GM12878 (cell line): Measurements from ENCODE around the gene SRSF7. TPM values are rescaled to one million over a fixed set of nuclear protein-coding genes. Genes with fewer than 3 reads are reported as not detected.
A peak's percentile ranks its signal among the peaks of the same experiment; 100 is the strongest.

ENCODE experiments used
- ATF7 ChIP-seq: fragments of 450-650 bp; IDR thresholded peaks from 2 replicates; pipeline ENCODE4 v1.6.1; 2016; ENCODE audit warnings: low read depth, mild to moderate bottlenecking
- BMI1 ChIP-seq: fragments of 450-650 bp; IDR thresholded peaks from 2 replicates; pipeline ENCODE4 v1.6.1; 2016; ENCODE audit warnings: mild to moderate bottlenecking, moderate library complexity, borderline replicate concordance
- BRCA1 ChIP-seq: IDR thresholded peaks from 2 replicates; pipeline ENCODE4 v1.6.1; 2011; ENCODE audit warnings: low read depth, low read length, improper control_type of control experiment
- CUX1 ChIP-seq: IDR thresholded peaks from 2 replicates; pipeline ENCODE4 v1.6.1; 2012; ENCODE audit warnings: improper control_type of control experiment, low read depth, low read length; ENCODE audit not compliant: insufficient replicate concordance
- DPF2 ChIP-seq: fragments of 450-650 bp; IDR thresholded peaks from 2 replicates; pipeline ENCODE4 v1.6.1; 2017; ENCODE audit warnings: mild to moderate bottlenecking
- E4F1 ChIP-seq: fragments of 450-650 bp; IDR thresholded peaks from 2 replicates; pipeline ENCODE4 v1.6.1; 2018; ENCODE audit warnings: borderline replicate concordance, mild to moderate bottlenecking; ENCODE audit not compliant: partially characterized antibody
- GABPA ChIP-seq: IDR thresholded peaks from 2 replicates; pipeline ENCODE4 v1.6.1; 2014; ENCODE audit warnings: antibody characterized with exemption, low read depth, mild to moderate bottlenecking, inconsistent platforms
- JUND ChIP-seq: IDR thresholded peaks from 2 replicates; pipeline ENCODE4 v1.6.1; 2012; ENCODE audit warnings: low read depth, mild to moderate bottlenecking, low read length, improper control_type of control experiment, moderate library complexity
- MEF2B ChIP-seq: fragments of 450-650 bp; IDR thresholded peaks from 2 replicates; pipeline ENCODE4 v1.6.1; 2018; ENCODE audit warnings: mild to moderate bottlenecking, moderate library complexity; ENCODE audit not compliant: partially characterized antibody, poor library complexity, severe bottlenecking
- NFIC ChIP-seq: IDR thresholded peaks from 2 replicates; pipeline ENCODE4 v1.6.1; 2012; ENCODE audit warnings: low read depth, mild to moderate bottlenecking, inconsistent platforms, low read length, moderate library complexity
- NR2C1 ChIP-seq: fragments of 450-650 bp; IDR thresholded peaks from 2 replicates; pipeline ENCODE4 v1.6.1; 2017; ENCODE audit warnings: antibody characterized with exemption, mild to moderate bottlenecking, moderate library complexity
- PKNOX1 ChIP-seq: fragments of 450-650 bp; IDR thresholded peaks from 2 replicates; pipeline ENCODE4 v1.6.1; 2016; ENCODE audit warnings: mild to moderate bottlenecking
- POU2F2 ChIP-seq: IDR thresholded peaks from 3 replicates; pipeline ENCODE4 v1.6.1; 2011; ENCODE audit warnings: low read depth, mild to moderate bottlenecking, low read length, borderline replicate concordance
- RAD51 ChIP-seq: fragments of 450-650 bp; IDR thresholded peaks from 2 replicates; pipeline ENCODE4 v1.6.1; 2016; ENCODE audit warnings: moderate library complexity, mild to moderate bottlenecking, inconsistent platforms
- RUNX3 ChIP-seq: IDR thresholded peaks from 2 replicates; pipeline ENCODE4 v1.6.1; 2012; ENCODE audit warnings: low read length, inconsistent platforms
- SPI1 ChIP-seq: IDR thresholded peaks from 2 replicates; pipeline ENCODE4 v1.6.1; 2011; ENCODE audit warnings: low read depth, mild to moderate bottlenecking, low read length, moderate library complexity, borderline replicate concordance; ENCODE audit not compliant: insufficient read depth
- SRF ChIP-seq, 2 experiments: IDR thresholded peaks; 2 replicates each; pipeline ENCODE4 v1.6.1; 2011; ENCODE audit warnings: low read depth in 2 of 2, low read length in 2 of 2, mild to moderate bottlenecking in 1 of 2, moderate library complexity in 1 of 2
- SUZ12 ChIP-seq: fragments of 200-600 bp; sonication (generic); IDR thresholded peaks from one replicate; pipeline ENCODE4 v1.6.1; 2018; ENCODE audit warnings: antibody characterized with exemption, mild to moderate bottlenecking; ENCODE audit not compliant: unreplicated experiment
- TCF12 ChIP-seq: IDR thresholded peaks from 2 replicates; pipeline ENCODE4 v1.6.1; 2011; ENCODE audit warnings: low read depth, mild to moderate bottlenecking, low read length
- USF1 ChIP-seq: IDR thresholded peaks from 2 replicates; pipeline ENCODE4 v1.6.1; 2011; ENCODE audit warnings: borderline replicate concordance, low read depth, mild to moderate bottlenecking, moderate library complexity, mixed read lengths, low read length; ENCODE audit not compliant: insufficient read depth; ENCODE audit errors: extremely low read length
- polyA plus RNA-seq, 11 experiments: library from polyadenylated mRNA; depleted of rRNA in 4 of 11; unstranded in 6 of 11; stranded (reverse) in 5 of 11; fragments of >200 nt; fragmentation: Nextera tagmentation in 4 of 11; fragmentation: Illumina TruSeq in 1 of 11; extraction: Ambion mirVana in 4 of 11; extraction: Trizol in 1 of 11; gene quantifications; 1 replicate in 1 of 11; 2 replicates in 10 of 11; pipeline versions ENCODE4 v1.2.1 to v1.2.3, GENCODE V29; 2011 to 2016; ENCODE audit warnings: inconsistent platforms in 2 of 11, missing spikeins in 2 of 11, low read depth in 1 of 11
- total RNA-seq, 4 experiments: library from RNA; depleted of rRNA in 3 of 4; stranded (reverse); fragments of >200 nt in 3 of 4; fragmentation: Illumina TruSeq in 1 of 4; extraction: Trizol in 1 of 4; gene quantifications; 2 replicates each; pipeline versions ENCODE4 v1.2.1 to v1.2.3, GENCODE V29; 2013 to 2021

SRSF7 gene
- total and polyA plus RNA-seq, 10 of the 15 experiments (the other 5 are each of a cell fraction or from before 2014, with no cell fraction given): 205 to 785 (median 408) TPM

- TF ChIP-seq SRF (IDR thresholded peaks at IDR 0.05; ENCODE audit: low read depth in 2 of 2, low read length in 2 of 2) (no peak), BRCA1 (no peak), GABPA (no peak), JUND (no peak), RAD51 (peak; percentile 36; the same call in 1 of the 2 replicates), CUX1 (no peak), NR2C1 (no peak), USF1 (no peak), ATF7 (peak; percentile 74), BMI1 (peak; percentile 51; the same call in 1 of the 2 replicates), MEF2B (peak; percentile 97), SPI1 (no peak), PKNOX1 (peak; percentile 65), TCF12 (0 out of 2 replicates have a peak, but pooled peaks have one; percentile 63), RUNX3 (peak; percentile 85), SUZ12 (no peak), NFIC (peak; percentile 80), DPF2 (peak; percentile 74; the same call in 1 of the 2 replicates), E4F1 (no peak), POU2F2 (peak; percentile 96)
Observed at GRCh38 chr2:38709567-38710194, 41.5 kb downstream of the SRSF7 start (continued).
